GM12873 (cell line): ENCODE measurements around the gene SFXN5.

Source experiments
- TF ChIP-seq, protein P1 (sequence below): IDR thresholded peaks from 2 replicates; pipeline ENCODE4 v1.5.1; 2012; ENCODE audit warnings: low read depth, mild to moderate bottlenecking, moderate library complexity, low read length, control low read depth; ENCODE audit not compliant: insufficient read depth; ENCODE audit errors: missing control alignments

SFXN5 gene

DNA sequence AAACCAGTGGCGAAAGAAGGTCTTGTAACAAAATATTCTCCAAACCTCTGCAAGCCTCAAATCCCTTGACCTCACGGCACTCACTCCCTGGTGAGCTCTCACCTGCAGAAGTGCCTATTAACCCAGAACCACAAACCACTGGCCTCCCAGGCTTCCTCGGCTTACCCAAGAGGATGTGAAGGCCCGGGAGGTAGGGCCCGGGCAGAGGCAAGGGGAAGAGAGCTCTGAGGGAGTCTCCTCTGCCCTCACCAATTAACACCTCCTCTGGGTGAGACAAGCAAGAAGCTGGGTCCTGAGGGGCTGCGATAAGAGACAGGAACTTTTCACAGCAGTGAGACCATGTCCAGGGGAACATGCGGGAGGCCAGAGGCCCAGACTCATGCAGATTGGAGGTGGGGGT lies 100.5 kb downstream of the SFXN5 start:
- TF ChIP-seq, protein P1, sequence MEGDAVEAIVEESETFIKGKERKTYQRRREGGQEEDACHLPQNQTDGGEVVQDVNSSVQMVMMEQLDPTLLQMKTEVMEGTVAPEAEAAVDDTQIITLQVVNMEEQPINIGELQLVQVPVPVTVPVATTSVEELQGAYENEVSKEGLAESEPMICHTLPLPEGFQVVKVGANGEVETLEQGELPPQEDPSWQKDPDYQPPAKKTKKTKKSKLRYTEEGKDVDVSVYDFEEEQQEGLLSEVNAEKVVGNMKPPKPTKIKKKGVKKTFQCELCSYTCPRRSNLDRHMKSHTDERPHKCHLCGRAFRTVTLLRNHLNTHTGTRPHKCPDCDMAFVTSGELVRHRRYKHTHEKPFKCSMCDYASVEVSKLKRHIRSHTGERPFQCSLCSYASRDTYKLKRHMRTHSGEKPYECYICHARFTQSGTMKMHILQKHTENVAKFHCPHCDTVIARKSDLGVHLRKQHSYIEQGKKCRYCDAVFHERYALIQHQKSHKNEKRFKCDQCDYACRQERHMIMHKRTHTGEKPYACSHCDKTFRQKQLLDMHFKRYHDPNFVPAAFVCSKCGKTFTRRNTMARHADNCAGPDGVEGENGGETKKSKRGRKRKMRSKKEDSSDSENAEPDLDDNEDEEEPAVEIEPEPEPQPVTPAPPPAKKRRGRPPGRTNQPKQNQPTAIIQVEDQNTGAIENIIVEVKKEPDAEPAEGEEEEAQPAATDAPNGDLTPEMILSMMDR = no peak

DNA sequence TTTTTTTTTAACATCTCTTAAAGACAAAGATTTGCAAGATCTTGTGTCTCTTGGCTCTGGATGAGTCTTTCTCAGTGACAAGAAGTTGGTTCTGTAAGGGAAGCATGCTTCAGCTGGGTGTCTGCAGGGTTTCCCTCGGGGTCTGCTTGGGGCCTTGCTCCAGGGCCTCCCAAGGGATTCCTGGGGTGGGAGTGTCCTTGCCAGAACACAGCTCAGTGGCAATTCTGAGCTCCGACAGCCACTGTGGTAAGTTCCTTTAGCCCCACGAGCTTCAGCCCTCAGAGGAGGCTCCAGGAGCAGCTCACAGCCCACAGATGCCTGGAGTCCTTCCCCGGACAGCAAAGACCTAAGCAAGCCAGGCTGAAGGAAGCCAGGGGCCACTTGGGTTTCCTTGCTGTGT lies 101.8 kb downstream of the SFXN5 start:
- TF ChIP-seq, protein P1 = no peak

DNA sequence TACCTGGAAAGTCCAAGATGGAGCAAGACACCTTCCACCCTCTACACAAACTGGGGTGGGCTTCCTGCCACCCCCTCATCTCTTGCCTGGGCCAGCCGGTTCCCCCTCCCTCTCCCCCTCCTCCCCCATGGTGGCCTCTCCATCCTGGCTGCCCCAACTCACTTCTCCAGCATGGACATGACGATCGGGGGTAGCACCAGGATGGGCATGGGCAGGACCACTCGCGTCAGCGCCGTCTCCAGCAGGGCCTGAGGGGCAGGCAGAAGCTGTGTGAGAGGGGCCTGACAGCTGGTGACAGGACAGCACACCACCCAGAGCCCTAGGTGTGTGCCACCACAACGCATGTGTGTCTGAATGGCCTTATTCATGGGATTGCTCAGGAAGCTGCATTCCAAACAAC lies 103.2 kb downstream of the SFXN5 start:
- TF ChIP-seq, protein P1 = no peak

DNA sequence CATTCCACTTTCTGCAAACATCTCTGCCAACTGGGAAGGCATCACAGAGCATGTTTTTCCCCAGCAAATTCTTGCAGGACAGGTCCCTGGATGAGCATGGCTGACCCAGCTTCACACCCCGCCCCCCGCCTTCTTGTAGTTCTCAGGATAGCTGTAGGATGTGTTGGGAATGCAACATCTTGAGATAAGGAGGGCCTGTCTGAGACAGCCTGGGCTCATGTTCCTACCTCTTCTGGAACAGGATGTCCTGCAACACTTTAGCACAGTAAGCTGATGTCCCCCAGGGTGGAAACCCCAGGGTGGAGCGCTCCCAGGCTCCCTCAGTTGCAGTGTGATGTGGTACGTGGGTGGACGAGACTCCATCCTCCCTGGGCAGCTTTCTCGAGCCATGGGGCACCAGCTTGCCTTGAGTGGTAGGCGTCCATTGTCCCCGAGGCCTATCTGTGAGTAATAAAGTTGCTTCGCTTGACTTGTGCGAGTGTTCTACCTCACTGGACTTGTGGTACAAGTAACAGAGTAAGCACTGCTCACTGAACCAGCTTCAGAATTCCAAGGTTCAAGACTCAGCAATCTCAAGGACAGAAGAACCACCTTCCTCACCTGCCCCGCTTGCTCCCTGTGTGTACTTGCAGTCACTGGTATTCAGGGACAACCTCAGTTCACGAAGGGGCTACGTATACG lies 105.6 kb downstream of the SFXN5 start:
- TF ChIP-seq, protein P1 = no peak

DNA sequence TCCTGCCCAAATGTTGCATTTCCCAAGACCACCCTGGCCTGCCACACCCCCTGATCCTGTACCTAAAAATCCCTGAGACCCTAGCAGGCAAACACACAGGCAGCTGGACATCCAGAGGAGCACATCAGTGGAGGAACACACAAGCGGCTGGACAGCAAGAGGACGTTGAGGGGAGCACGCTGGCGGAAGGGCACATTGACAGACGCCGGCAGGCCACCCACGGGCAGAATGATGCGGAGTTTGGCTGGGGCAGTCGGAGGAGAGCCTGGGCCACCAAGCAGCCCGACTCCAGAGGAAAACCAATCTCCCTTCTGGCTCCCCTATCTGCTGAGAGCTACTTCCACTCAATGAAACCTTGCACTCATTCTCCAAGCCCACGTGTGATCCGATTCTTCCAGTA lies 106.5 kb downstream of the SFXN5 start:
- TF ChIP-seq, protein P1 = no peak

DNA sequence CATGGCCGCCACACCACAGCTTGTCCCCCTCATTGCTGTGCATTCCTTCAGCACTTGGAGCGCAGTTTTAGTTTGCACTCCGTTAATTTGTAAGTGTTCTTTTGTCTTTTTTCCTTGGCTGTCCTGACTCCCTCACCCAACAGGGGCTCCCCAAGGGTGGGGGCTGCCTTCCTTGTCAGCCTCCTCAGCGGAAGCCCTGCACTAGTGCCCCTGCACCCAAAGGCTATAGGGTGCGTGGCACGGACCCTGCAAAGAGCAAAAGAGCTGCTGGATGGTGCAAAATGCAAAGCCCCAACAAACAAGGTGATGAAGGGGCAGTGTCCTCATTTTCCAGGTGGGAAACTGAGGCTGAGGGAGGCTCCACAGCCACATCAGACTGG lies 107.4 kb downstream of the SFXN5 start:
- TF ChIP-seq, protein P1 = no peak

DNA sequence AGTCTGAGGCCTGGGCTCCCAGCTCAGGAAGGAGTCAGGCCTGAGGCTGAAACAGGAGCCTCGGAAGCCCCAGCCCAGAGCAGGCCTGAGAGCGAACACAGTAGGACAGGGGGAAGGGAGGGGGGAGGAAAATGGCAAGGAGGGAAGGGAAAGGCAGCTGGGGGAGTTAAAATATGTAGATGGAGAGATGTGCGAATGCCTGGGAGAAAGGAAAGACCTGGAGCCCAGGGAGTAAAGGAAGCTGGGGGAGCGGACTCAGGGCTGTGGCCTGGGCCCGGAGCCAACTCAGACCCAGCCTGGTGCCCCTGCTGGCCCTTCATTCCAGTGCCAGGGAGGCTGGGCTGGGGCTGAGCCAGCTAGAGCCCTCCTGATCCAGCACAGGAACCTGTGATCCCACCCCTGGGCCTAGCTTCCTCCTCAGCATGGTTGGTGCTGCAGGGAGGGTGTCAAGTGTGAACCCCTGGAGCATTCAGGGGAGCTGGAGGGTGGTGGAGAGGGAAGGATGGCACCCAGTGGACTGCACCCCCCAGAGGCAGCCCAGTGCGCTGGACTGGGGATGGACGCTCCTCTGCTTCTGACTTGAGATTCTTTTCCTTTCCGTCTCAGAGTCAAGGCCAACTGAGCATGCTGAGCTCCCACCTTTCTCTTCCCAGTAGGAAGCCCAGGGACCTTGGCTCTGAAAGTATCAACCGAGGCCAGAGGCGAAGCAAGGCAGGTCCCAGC lies 107.9 kb downstream of the SFXN5 start:
- TF ChIP-seq, protein P1 = no peak
